ENCODE measurements around the gene GON4L. TPM values are rescaled to one million over a fixed set of nuclear protein-coding genes. Genes with fewer than 3 reads are reported as not detected.
"Not testable (repeated sequence)": the region's sequence is repeated elsewhere in the genome, so short reads cannot be mapped to it uniquely, and the experiment has no call there.

The GON4L gene
- total RNA-seq, 1 experiment from 2014 or later: 53.4 TPM

- no peak overlapping the region for H3K4me2 ChIP-seq (ENCODE audit: insufficient read depth, insufficient read length, low read length)
- no peak overlapping the region for H3K4ac ChIP-seq (ENCODE audit: low read depth, low read length)
- H3K56ac ChIP-seq (ENCODE audit: insufficient read length, low read depth, low read length): no peak overlapping the region
- no peak overlapping the region for H2BK12ac ChIP-seq (ENCODE audit: insufficient read length, low read depth, low read length)
- H4K20me1 ChIP-seq (ENCODE audit: control insufficient read depth, insufficient read depth, insufficient read length): no peaks in the 10 kb centered on the region
- no peaks in the 10 kb centered on the region for H3K9me3 Mint-ChIP-seq
- H2AK5ac ChIP-seq (ENCODE audit: insufficient read length, low read length): no peak overlapping the region
- H3K4me1 Mint-ChIP-seq: no peaks in the 10 kb centered on the region
- H3K18ac ChIP-seq (ENCODE audit: insufficient read length, low read depth, low read length): no peak overlapping the region
- H3K4me1 ChIP-seq (ENCODE audit: insufficient read depth, low read length): no peaks in the 10 kb centered on the region
- no peak overlapping the region for H3K23ac ChIP-seq (ENCODE audit: insufficient read length, low read depth, low read length)
- no peak overlapping the region for H3T11ph ChIP-seq (ENCODE audit: low read length)
- H3K27ac Mint-ChIP-seq: no peak overlapping the region
- H3K9ac ChIP-seq (ENCODE audit: extremely low read depth, insufficient read length, low read length): no peak overlapping the region
- TF ChIP-seq, protein P1, sequence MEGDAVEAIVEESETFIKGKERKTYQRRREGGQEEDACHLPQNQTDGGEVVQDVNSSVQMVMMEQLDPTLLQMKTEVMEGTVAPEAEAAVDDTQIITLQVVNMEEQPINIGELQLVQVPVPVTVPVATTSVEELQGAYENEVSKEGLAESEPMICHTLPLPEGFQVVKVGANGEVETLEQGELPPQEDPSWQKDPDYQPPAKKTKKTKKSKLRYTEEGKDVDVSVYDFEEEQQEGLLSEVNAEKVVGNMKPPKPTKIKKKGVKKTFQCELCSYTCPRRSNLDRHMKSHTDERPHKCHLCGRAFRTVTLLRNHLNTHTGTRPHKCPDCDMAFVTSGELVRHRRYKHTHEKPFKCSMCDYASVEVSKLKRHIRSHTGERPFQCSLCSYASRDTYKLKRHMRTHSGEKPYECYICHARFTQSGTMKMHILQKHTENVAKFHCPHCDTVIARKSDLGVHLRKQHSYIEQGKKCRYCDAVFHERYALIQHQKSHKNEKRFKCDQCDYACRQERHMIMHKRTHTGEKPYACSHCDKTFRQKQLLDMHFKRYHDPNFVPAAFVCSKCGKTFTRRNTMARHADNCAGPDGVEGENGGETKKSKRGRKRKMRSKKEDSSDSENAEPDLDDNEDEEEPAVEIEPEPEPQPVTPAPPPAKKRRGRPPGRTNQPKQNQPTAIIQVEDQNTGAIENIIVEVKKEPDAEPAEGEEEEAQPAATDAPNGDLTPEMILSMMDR (conservative IDR thresholded peaks at IDR 0.05): no peak
- no peak overlapping the region for H4K8ac ChIP-seq (replicated peaks; ENCODE audit: insufficient read length, low read depth, low read length)
- H2BK120ac ChIP-seq (ENCODE audit: low read depth, low read length, poor library complexity, severe bottlenecking): no peak overlapping the region
- no peaks in the 10 kb centered on the region for H3K9me3 ChIP-seq (ENCODE audit: control insufficient read depth, low read depth, low read length)
- H2AFZ ChIP-seq (ENCODE audit: low read length): no peak overlapping the region
- no peak overlapping the region for H4K5ac ChIP-seq (ENCODE audit: insufficient read length, low read depth, low read length)
- no peaks in the 10 kb centered on the region for H3K27me3 ChIP-seq (ENCODE audit: insufficient read depth, low read length)
- H3K27me3 Mint-ChIP-seq (ENCODE audit: low read depth): no peaks in the 10 kb centered on the region
- no peak overlapping the region for H3K14ac ChIP-seq (ENCODE audit: insufficient read depth, low read length)
- H3K36me3 Mint-ChIP-seq (ENCODE audit: insufficient read depth in 1 of 3, low read depth in 3 of 3): peaks cover 6 to 59% (median 46%) of the 10 kb centered on the region in 3 experiments; a peak in 6 of 7 replicates
- DNase-seq: no peak
- H3K27ac ChIP-seq (ENCODE audit: insufficient read length, low read depth, low read length): no peak overlapping the region
- H2BK15ac ChIP-seq (ENCODE audit: low read depth, low read length): no peak overlapping the region
- H3K4me3 Mint-ChIP-seq: no peak overlapping the region
- H4K91ac ChIP-seq (ENCODE audit: insufficient read length, low read depth, low read length): no peak overlapping the region
- no peak overlapping the region for H2BK20ac ChIP-seq (ENCODE audit: low read depth, low read length, poor library complexity, severe bottlenecking)
- H3K79me1 ChIP-seq (ENCODE audit: insufficient read depth, low read depth, low read length, poor library complexity, severe bottlenecking): no peaks in the 10 kb centered on the region
- no peak overlapping the region for H2BK5ac ChIP-seq (ENCODE audit: insufficient read length, low read length)
- no peaks in the 10 kb centered on the region for H3K79me2 ChIP-seq (ENCODE audit: insufficient read depth, low read length)
- H3K23me2 ChIP-seq (ENCODE audit: insufficient read length, low read depth, low read length, poor library complexity, severe bottlenecking): no peaks in the 10 kb centered on the region
Measured at GRCh38 chr1:155801149-155801548, 55.9 kb downstream of the GON4L start.

DNA sequence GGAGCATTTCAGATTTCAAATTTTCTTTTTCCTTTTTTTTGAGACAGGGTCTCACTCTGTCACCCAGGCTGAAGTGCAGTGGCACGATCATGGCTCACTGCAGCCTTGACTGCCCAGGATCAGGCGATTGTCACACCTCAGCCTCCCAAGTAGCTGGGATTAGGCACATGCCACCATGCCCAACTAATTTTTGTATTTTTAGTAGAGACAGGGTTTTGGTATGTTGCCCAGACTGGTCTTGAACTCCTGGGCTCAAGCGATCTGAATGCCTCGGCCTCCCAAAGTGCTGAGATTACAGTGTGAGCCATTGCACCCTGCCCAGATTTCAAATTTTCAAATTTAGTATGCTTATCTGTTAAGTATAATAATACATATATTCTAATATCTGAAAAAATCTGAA is 61.4 kb downstream of the GON4L start:
- not testable (repeated sequence) for H3K9me3 ChIP-seq (ENCODE audit: control insufficient read depth, low read depth, low read length); H3K27me3 ChIP-seq (ENCODE audit: insufficient read depth, low read length); H2BK5ac ChIP-seq (ENCODE audit: insufficient read length, low read length); H4K5ac ChIP-seq (ENCODE audit: insufficient read length, low read depth, low read length); H4K91ac ChIP-seq (ENCODE audit: insufficient read length, low read depth, low read length); H2AK5ac ChIP-seq (ENCODE audit: insufficient read length, low read length); H3K4me1 Mint-ChIP-seq; H3K79me2 ChIP-seq (ENCODE audit: insufficient read depth, low read length); H4K20me1 ChIP-seq (ENCODE audit: control insufficient read depth, insufficient read depth, insufficient read length); H3K27ac Mint-ChIP-seq; H3K9me3 Mint-ChIP-seq; H3T11ph ChIP-seq (ENCODE audit: low read length); H3K23me2 ChIP-seq (ENCODE audit: insufficient read length, low read depth, low read length, poor library complexity, severe bottlenecking); H3K56ac ChIP-seq (ENCODE audit: insufficient read length, low read depth, low read length); H3K23ac ChIP-seq (ENCODE audit: insufficient read length, low read depth, low read length); H3K4ac ChIP-seq (ENCODE audit: low read depth, low read length); H3K4me1 ChIP-seq (ENCODE audit: insufficient read depth, low read length); H3K79me1 ChIP-seq (ENCODE audit: insufficient read depth, low read depth, low read length, poor library complexity, severe bottlenecking); H2AFZ ChIP-seq (ENCODE audit: low read length); H3K14ac ChIP-seq (ENCODE audit: insufficient read depth, low read length); H2BK15ac ChIP-seq (ENCODE audit: low read depth, low read length); H3K9ac ChIP-seq (ENCODE audit: extremely low read depth, insufficient read length, low read length); H3K18ac ChIP-seq (ENCODE audit: insufficient read length, low read depth, low read length); H2BK120ac ChIP-seq (ENCODE audit: low read depth, low read length, poor library complexity, severe bottlenecking); H3K4me2 ChIP-seq (ENCODE audit: insufficient read depth, insufficient read length, low read length); H4K8ac ChIP-seq (replicated peaks; ENCODE audit: insufficient read length, low read depth, low read length); H2BK20ac ChIP-seq (ENCODE audit: low read depth, low read length, poor library complexity, severe bottlenecking); H3K4me3 Mint-ChIP-seq; H2BK12ac ChIP-seq (ENCODE audit: insufficient read length, low read depth, low read length); DNase-seq; H3K27me3 Mint-ChIP-seq (ENCODE audit: low read depth); H3K27ac ChIP-seq (ENCODE audit: insufficient read length, low read depth, low read length)
- peaks cover 11 to 53% (median 30%) of the 10 kb centered on the region in 3 experiments; a peak in 6 of 7 replicates for H3K36me3 Mint-ChIP-seq (ENCODE audit: insufficient read depth in 1 of 3, low read depth in 3 of 3)
- WGBS (ENCODE audit: extremely low coverage, insufficient read length, low lambda C conversion rate): no CpG with 5 or more reads among the region's 4 CpGs
